Stimulated activated CD8-positive, alpha-beta memory T cell treated with anti-CD3 and anti-CD28 coated beads, Interleukin-4, amount 100 ng/mL, for 24 hours (primary cell): ENCODE results near the gene ISCU.
"Not testable (repeated sequence)": the region's sequence is repeated elsewhere in the genome, so short reads cannot be mapped to it uniquely, and the experiment has no call there.

ENCODE experiments used
- DNase-seq: peaks from one replicate; pipeline ENCODE4 v3.0.0-alpha.2; 2020; ENCODE audit warnings: low read depth

ISCU gene

GRCh38 chr12:108618079-108618952 lies 55.9 kb downstream of the ISCU start:
- DNase-seq = peak; percentile 64

GRCh38 chr12:108618953-108619274 lies 56.5 kb downstream of the ISCU start:
- DNase-seq = not testable (repeated sequence)
